ENCODE data around the gene RNGTT.

RNGTT gene

DNA sequence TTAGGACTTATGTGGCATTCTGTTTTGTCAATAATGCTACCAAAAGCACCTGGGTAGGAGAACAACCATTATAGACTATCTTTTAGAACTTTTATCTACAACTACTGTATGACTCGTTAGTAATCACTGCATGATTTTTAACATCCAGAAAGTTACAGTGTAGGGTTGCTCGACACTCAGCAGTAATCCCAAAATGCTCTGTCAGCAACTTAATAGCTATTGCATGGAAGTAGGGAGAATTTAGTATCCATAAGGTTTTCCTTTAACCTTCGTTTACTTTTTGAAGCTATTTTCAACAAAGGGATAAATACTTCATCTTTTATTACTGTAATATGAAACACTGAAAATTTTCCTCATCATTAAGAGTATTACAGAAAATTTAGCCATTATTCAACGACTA is 309.5 kb downstream of the RNGTT start:
- DNase-seq (ENCODE audit: low spot score): no peak

- DNase-seq (ENCODE audit: low spot score): no peak
Measured at GRCh38 chr6:88651400-88651799, 312.0 kb downstream of the RNGTT start.

DNA sequence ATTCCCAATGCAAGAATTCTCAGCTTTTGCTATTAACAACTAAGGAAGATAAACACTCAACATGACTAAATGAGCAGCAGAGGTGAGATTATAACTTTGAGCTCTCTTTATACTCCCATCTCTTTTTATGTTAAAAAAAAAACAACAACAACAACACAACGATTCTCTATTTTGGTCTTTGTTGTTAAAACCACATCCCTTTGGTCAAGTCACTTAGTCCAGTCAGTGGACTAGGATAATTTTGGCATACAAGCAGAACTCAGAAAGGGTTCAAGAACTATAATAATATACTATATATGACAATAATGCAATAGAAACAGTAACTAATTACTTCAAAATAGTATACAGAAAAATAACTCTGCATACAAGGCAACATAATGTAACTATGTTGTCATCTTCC is 312.4 kb downstream of the RNGTT start:
- DNase-seq (ENCODE audit: low spot score): no peak

DNA sequence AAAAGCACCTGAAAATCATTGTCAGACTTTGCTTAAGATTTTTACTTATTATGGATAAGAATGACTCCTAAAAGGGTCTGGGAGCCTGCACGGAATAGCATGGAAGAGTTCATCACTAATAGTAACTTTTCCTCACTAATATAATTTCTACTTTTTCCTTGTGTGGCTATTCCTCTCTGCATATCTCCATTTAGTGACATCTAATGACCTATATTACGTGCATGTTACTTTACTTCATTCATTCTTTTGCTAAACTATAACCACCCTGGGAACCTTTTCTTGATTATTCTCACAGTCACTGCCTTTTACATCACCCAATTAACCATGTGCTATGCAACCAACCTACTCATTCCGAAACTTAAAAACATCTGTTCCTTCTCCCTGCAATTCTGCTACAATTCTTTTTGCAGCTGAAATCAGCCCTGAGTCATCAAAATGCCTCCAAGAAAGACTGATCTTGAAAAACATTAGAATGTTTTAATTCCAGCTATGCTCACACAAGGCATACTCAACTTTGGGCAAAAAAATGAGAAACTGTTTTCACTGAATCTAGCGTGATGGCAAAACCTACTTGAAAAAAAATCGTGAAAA is 313.3 kb downstream of the RNGTT start:
- peak; percentile 19 for DNase-seq (ENCODE audit: low spot score)

GRCh38 chr6:88641178-88641903 is 322.1 kb downstream of the RNGTT start:
- DNase-seq (ENCODE audit: low spot score): no peak

DNA sequence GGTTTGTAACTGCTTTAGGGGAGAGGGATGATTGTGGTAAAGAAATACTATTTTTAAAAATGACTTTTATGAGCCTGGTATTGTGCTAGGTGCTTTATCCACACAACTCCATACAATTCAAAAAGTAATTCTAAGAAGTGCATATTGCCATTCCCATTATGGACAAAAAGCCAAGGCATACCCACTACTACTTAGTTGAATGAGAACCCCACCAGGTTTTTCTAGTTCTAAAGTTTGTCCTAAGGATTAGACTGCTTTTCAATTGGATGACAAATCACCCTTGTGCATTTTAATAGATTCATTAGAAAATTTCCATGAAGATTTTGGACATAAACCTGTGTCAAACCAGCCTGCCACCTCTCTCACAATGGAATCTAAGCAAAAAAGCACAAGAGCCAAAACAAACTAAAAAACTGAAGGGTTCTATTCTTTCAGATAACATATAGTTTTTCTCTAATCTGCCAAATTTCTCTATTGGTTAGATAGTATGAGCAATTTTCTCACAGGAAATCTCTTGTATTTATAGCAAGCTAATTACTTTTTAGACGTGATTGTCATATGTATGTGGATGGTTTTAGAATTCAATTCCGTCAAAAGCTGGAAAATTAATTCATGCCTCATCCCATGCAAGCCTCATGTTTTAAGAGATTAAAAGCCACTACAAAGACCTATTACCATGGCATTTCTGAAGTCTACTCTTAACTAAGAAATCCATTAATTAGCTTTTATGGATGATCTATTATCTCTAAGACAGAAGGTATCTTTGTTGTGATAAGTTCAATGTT is 325.5 kb downstream of the RNGTT start:
- DNase-seq (ENCODE audit: low spot score): no peak

DNA sequence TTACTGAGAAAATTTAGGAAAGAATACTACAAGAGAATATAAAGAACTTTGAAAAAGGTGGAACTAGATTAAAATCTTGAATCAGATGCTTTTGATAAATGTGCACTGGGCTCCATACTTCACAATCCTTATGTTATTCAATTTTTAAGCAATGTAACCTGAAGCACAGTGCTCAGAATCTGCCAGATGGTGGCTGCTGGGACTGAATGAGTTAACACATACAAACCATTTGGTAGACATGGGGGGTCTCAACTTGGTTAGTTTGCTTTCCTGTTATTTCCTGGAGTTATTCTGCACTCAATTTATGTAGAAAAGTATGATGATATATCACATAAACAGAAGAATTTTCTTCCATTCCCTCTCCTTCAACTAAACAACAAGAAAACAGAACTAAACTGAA is 326.5 kb downstream of the RNGTT start:
- no peak for DNase-seq (ENCODE audit: low spot score)

DNA sequence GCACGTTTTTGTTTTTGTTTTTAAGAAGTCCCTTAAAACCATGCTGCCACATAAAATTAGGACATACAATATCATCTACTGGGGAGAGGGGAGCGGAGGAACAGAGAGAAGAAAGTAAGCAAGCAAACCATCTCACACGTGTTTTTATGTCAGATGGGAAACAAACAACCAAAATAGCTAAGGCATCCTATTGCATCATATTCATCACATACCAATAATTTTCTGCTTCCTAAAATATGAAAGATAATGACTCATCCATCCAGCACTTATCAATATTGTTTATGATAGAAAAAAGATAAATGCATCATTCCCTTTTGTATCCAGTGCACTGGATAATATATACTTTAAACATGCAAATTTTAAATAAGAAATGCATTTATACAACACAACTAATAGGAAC is 329.6 kb downstream of the RNGTT start:
- DNase-seq (ENCODE audit: low spot score): no peak

DNA sequence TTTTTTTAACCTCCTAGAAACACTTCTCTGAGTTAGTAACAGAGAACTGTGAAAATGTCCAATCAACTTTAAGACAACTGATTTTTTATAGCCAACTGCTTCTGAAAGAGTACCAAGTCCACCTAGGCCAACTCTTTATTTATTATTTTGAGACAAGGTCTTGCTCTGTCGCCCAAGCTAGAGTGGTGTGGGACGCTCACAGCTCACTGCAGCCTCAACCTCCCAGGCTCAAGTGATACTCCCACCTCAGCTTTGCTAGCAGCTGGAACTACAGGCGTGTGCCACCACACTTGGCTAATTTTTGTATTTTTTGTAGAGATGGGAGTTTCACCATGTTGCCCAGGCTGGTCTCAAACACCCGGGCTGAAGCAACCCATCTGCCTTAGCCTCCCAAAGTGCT is 331.6 kb downstream of the RNGTT start:
- no peak for DNase-seq (ENCODE audit: low spot score)

DNA sequence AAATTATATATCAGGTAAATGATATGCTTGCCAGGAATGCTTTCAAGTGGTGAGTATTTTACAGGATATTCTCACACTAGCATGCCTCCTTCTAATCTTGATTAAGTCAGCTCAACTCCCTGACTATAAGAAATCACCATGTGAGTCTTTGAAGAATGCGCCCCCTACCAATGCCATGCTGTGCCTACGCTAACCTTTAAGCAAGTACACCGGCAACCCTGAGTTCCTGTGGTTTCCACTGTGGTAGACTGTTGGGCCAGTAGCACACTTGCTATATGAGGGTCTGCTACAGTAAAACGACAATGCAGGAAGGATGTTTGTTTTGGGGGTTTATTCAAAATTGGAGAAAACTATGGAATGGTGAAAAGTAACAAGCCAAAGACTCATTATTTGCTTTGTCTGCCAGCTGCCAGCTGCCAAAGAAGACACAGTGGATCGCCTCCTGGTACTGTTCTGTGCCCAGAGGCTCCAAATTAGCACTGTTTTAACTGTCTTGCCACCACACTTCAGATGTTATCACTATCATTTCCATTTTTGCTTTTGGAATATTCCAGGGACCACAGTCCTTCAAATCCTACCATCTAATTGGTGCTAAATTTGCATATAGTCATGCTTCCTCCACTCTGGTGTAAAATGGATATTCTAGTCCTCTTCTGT is 333.5 kb downstream of the RNGTT start:
- no peak for DNase-seq (ENCODE audit: low spot score)

DNA sequence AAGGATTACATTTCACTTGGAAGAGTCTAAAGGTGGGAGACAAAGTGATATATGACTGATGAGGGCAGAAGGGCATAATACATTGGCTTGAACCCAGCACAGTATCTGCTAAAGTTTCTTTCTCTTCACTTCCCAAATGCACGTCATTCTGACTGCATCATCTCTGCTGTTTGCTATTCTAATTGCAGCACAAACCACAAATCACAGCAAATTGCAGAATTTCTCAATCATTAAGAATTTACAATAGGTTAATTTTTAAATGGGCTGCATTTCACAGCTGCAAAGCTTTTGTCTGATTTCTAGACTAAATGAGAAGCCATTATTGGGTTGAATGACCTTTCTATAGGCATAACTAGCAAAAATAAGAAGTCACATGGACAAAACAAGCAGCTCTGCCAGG is 337.0 kb downstream of the RNGTT start:
- DNase-seq (ENCODE audit: low spot score): no peak

- no peak for DNase-seq (ENCODE audit: low spot score)
Measured at GRCh38 chr6:88623531-88623930, 339.9 kb downstream of the RNGTT start.

DNA sequence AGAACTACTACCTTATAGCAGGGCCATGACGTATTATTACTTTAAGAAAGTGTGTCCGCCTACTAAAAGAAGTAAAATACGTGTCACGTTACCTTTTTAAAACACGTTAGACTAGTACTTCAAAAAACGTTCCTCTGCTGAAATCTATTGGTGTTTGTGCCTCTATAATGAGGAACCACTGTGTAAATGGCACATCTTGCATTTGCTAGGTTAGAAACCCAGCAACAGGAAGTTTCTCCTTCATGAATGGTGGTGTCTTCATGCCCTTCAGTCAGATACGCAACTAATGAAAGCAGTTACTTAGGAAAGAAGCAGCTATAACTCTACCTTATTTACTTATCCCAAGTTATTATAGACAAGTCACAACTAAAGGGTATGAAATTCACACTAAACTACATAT is 343.5 kb downstream of the RNGTT start:
- DNase-seq (ENCODE audit: low spot score): no peak

GRCh38 chr6:88616380-88616779 is 347.0 kb downstream of the RNGTT start:
- DNase-seq (ENCODE audit: low spot score): no peak

GRCh38 chr6:88614316-88614877 is 349.0 kb downstream of the RNGTT start:
- no peak for DNase-seq (ENCODE audit: low spot score)

GRCh38 chr6:88612631-88613030 is 350.8 kb downstream of the RNGTT start:
- DNase-seq (ENCODE audit: low spot score): no peak

- DNase-seq (ENCODE audit: low spot score): no peak
Measured at GRCh38 chr6:88611721-88612120, 351.7 kb downstream of the RNGTT start.

DNA sequence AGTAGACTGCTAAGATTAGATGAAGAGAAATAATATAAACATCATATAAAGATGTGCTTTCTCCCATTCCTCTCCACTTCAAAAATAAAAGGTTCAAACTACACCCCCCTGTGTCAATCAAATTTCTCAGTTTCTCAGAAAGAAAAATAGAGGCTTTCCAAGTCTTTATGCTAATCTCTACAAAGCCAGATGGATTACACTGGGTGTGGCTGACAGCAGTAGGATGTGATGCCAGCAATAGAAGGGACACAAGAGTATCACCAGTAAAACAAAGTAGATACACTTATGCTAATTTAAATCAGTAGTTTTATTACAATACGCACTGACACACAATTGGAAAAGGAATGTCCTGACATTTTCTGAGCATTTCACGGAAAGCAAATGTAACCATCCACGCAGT is 353.4 kb downstream of the RNGTT start:
- no peak for DNase-seq (ENCODE audit: low spot score)

DNA sequence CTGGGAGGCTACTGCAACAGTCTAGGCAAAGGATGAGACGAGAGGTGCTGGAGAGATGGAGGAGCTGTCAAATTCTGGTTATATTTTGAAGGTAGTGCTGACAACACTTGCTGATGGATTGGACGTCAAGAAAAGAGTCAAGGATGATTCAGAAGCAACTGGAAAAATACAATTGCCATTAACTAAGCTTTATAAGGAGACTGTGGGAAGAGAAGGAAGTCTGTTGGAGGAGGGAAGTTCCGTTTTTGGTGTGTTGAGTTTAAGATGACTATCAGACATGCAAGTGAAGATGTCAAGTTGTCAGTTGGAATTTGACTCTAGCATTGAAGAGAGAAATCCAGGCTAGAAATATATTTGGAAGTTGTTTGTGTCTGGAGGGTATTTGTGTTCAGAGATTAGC is 358.1 kb downstream of the RNGTT start:
- no peak for DNase-seq (ENCODE audit: low spot score)

GRCh38 chr6:88599571-88599970 is 363.8 kb downstream of the RNGTT start:
- no peak for DNase-seq (ENCODE audit: low spot score)

- DNase-seq (ENCODE audit: low spot score): no peak
Measured at GRCh38 chr6:88596801-88597200, 366.6 kb downstream of the RNGTT start.

- no peak for DNase-seq (ENCODE audit: low spot score)
Measured at GRCh38 chr6:88588938-88589337, 374.5 kb downstream of the RNGTT start.

GRCh38 chr6:88587150-88587520 is 376.3 kb downstream of the RNGTT start:
- no peak for DNase-seq (ENCODE audit: low spot score)
